Measurements from ENCODE around the gene TBX18.

DNA sequence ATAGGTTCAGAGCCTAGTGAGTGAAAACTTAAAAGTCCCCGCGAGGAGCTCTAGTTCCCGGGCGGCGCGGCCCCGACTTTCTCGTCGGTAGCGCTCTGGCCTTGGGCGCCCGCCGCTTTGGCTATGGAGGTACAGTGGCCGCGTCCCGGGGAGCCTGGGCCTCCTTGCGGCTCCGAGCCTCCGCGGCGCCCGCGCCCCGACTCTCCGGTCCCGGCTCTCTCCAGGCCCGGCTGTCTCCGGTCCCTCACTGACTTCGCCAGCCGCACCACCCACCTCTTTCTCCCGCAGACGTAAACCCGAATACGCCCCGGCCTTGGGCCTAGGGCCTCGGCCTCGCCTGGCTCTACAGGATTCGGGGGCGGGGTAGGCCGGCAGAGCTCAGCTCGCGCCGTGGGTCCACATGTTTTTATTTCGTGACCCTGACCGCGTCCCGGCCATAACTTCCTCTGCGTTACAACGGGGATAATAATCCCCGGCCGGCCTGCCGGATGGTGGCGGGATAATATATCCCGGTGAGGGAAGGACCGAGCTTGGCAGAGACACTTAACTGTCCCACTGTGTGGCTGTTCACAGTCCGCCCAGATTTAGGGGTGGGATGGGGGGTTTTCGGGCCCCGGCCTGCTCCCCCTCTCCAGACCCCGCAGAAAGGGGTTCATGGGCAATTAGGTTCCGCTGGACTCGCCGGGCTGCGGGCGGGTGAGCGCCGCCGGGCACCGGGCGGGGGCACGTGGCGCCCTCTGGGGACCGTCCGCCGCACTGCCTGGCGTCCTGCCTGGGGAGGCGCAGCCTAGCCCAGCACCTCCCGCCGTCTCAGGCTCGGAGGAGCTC is 10.0 kb upstream of the TBX18 start:
- TF ChIP-seq, protein P1, sequence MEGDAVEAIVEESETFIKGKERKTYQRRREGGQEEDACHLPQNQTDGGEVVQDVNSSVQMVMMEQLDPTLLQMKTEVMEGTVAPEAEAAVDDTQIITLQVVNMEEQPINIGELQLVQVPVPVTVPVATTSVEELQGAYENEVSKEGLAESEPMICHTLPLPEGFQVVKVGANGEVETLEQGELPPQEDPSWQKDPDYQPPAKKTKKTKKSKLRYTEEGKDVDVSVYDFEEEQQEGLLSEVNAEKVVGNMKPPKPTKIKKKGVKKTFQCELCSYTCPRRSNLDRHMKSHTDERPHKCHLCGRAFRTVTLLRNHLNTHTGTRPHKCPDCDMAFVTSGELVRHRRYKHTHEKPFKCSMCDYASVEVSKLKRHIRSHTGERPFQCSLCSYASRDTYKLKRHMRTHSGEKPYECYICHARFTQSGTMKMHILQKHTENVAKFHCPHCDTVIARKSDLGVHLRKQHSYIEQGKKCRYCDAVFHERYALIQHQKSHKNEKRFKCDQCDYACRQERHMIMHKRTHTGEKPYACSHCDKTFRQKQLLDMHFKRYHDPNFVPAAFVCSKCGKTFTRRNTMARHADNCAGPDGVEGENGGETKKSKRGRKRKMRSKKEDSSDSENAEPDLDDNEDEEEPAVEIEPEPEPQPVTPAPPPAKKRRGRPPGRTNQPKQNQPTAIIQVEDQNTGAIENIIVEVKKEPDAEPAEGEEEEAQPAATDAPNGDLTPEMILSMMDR (IDR thresholded peaks at IDR 0.05; ENCODE audit: low read depth, low read length, poor library complexity, severe bottlenecking) = no peak
- no peak for TF ChIP-seq EZH2phosphoT487 (IDR thresholded peaks at IDR 0.05; ENCODE audit: borderline replicate concordance, low read length)
